NCI-H2029 (cell line): ENCODE data around the gene ENO4.

Experiments used
- DNase-seq: peaks from one replicate; lab custom pipeline; 2025; lab: John Stamatoyannopoulos, UW

The ENO4 gene

DNA sequence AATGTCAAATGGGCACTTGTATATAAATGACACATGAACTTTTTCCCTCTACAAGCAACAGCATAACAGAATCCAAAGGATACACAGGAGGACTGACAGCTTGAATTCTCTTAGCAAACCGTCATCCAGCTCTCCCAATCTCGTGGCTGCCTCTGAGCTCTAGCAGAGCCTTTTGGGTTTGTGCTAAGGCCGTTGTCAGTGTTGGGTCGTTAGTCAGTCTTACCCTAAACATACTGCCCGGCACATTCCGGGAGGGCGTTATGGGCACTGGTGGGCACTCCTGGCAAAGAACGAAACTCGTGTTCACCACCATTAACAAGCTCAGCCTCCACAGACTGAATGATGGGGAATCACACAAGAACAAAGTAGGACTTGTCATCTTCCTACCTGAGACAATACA lies 19.6 kb upstream of the ENO4 start:
- no peak for DNase-seq

DNA sequence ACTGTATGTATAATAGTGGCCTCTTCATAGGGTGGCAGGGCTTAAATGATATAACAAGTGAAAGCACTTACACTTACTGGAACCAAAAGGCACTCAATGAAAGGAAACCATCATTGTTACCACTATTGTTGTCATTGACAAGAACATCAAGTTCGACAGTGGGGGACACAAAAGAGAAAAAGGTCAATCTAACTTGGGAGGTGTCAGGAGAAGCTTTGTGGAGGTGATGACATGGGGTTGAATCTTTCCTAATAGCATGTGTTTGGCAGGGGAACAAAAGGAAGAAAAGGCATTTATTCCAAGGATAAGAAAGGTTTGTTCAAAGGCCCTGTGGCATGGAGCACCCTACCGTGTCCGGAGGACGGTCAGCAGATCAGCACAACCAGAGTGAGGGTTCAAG lies 18.2 kb upstream of the ENO4 start:
- DNase-seq, result no peak

DNA sequence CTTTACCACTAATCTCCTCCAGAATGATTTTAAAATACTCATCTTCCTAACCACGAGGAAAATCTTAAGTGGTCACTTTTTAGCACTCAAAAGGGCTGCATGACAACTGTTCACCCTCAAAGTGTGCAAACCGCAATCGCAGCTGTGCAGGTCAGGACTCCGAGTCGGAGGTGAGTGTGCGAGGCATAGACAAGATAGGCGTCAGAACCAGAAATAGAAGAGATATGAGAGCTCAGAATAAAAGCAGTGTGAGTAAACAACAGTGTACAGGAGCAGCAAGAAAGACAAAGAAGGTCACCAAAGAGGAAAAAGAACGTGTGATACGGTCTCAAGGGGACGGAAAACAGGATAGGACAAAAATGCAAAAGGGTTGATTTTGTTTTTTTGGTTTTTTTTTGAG lies 17.5 kb upstream of the ENO4 start:
- DNase-seq, result no peak

DNA sequence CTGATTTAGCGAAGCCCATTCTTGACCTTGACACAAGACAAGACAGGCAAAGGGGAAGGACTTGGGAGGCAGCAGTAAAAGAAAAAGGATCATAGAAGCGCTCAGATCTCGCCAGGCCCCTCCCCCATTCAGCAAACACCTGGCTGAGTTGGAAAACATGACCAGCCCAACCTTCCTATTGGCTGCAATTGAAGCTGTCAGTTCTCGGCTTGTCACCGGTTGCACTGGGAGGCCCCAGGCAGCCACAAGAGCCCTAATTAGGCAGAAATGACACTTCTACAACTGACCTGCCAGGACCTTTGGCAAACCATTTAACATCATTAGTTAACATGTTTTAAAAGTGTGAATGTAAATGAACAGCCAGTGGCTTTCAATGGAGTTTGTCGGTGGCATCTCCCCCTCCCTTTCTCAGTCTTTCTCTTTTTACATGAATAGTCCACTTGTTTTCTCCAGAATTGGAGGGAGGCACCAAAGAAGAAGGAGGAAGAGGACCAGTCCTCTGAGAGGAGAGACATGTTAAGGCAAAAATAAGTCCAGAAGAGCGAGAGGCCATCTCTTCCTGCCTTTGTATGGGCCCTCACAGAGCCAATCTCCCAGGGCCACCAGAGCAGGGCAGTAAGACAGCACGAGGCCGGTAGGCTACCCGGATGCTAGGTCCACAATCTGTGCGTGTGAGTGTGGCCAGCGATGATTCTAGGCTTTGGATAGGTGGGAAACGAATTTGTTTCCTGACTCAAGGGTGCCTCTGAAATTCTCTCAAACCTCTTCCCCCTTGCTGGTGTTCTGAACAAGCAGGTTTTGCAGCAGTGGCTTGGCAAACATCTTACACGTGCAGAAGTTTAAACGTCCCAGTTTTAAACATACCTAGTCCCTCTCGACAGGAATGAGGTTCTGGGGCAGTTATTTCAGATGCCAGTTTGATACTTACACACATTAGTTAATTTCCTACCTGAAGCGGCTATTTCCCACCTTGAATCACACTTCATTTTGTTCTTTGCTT lies 15.0 kb upstream of the ENO4 start:
- no peak for DNase-seq

DNA sequence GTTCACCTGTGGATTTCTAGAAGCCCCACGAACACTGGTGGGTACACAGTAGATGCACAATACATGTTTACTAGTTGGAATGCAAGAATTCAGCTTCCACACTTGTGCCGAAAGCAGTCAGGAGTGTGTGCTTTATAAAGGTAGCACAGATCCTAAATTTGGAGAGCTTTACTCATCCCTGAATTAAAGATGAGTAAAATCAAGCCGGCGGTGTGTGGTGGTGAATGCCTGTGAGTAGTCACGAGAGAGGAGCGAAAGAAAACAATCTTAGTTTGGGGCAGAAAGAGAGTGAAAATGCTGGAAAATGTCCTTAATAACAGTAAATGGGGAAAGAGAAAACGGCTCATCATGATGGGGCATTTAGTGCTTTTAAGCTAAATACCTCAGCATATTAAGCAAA lies 13.6 kb upstream of the ENO4 start:
- no peak for DNase-seq

DNA sequence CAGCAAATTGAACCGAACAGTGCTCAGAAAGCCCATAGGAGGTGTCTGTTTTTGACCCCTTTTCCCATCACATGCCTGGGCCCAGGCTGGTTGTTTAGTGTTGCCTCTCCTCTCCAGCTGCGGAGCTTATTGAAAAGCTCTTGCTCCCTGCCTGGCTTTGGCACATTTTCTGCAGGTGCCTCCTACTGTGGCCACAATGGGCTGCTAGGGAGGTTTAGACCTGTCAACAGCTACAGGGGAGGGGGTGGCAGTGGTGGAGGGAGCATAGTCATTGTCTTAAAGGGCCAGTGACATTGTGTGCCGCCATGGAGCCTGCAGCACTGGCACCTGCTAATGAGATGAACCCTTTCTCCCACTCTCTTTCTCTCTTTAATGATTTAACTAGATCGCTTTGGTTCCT lies 13.2 kb upstream of the ENO4 start:
- peak; percentile 16 for DNase-seq

DNA sequence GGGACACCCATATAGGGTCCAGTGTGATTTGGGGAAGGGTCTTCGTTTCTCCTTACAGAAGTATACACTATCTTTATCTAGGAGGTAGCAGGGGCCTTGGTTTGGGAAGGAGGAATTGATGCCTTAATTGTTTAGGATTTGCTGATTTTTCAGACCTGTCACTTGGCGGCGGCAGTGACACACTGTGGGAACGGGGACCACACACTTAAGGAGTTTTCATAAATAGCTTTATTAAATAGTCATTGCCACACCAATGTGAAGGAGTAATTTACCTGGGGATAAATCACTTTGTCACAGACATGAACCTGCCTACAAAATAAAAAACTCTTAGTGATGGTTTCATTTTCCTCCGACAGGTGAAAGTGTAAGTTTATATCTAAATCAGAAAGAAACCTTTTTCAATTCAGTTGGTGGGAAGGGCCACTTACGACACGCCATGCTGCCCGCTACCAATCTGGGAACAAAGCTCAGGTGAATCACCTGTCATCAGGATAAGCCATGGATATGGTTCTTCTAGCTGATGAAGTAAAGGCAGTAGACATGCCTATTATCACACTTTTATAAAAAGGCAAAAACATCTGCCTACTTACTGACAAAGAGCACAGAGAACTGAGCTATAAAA lies 12.3 kb upstream of the ENO4 start:
- DNase-seq, result no peak

DNA sequence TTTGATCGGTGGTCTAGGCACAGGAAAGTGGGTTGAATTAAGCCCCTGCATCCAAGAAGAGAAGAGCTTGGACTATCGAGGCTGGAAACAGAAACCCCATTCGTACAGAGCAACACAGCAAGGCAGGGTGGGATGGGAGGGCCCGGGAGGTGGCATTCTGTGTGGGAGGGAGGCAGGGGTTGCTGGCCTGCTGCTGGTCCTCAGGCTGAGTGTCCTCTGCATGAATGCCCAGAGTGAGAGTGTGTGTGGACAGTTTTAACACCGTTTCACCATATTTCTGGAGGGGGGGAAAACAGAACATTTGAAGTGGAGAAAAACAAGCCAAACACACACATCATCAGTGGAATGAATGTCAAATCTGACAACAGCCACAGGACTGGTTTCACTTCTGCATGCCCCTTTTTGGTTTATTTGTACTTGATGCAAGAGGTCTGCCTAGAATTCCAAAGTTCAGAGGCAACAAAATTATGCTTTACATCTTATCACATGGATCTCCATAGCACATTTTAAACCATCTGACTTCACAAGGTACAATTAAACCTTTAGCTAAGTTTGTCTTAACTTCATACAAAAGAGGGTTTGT lies 11.1 kb upstream of the ENO4 start:
- DNase-seq, result no peak

DNA sequence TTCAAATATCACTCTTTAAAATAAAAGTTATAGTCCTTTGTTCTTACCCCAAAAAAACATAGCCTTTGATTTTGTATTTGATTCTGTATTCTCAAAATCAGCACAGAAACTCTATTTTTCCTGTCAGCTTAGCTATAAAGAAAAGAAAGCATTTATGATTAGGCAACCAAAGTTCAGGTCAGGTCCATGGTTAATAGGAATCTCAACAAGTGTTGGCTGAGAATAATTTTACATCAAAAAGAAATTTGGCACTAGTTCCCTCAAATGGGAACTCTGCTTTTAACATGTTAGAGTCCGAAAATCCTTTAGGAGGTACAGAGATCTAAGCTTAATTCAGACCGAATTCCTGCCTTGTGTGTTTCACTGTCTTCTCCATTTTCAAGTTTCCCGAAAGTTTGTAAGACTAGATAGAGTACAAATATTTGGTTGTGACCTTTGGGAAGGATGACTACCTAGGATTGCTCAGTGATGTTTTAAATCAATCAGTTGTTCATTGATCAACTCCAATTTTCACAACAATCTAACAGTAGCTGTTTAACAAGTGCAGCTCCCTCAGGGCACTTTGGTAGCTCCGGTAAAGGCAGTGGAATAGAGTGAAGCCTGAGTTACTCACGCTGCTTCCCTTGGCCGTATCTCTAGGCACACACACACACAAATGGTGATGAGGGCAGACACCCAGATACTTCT lies 8.8 kb upstream of the ENO4 start:
- DNase-seq, result no peak

DNA sequence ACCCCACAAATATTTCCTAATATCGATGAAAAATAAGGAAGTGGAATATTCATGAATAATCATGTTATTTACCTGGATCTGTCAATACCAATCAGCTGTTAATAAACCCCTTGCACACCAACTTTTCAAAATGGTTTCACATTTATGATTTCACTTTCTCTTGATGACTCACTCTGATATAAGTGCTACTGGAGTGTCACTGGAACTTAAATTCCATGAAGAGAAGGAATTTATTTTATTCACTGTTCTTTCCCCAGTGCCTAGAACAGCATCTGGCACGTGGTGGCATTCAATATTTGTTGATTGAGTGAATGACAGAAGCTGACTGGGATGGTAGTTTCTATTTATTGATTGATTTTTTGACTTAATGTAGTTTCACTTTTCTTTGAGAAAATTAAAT lies 3.5 kb upstream of the ENO4 start:
- DNase-seq, result no peak

DNA sequence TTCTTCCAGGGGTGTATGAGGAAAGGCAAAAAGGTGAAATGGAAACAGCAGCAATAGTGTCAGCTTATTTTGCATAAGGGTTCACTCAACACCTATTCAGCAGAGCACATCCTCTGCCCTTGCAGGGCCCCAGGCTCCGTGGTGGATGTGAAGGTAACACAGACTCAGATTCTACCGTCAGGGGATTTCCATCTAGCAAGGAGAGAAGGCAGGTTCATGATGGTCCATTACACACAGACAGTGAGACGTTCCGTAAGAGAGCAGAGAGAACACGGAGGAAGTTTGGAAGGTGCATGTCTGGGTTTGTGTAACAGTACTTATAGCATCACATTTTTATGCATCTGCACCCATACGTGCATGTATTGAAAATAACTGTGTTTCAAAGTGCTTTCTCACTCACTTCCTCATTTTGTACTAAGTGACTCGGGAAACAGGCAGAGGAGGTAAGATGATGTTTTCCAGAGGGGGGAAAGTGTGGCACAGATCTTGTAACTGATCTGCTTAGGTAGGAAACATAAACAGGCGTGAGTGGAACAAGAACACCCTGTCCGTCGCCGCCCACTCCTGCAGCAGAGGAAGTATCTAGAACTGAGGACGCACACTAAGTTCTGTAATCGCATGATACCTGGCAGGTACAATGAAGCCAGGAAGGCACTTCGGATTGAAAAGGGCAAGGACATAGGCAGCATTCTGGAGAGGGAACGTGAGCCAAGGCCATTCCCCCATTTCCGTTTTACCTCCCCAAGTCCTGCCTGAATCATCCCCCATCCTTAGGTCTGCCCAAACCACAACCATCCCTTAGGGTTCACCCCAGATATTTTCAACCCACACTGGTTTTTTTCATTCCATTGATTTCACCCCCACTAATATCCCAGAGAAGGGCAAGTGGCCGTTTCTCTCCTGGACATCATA lies 1.0 kb upstream of the ENO4 start:
- DNase-seq, result no peak

DNA sequence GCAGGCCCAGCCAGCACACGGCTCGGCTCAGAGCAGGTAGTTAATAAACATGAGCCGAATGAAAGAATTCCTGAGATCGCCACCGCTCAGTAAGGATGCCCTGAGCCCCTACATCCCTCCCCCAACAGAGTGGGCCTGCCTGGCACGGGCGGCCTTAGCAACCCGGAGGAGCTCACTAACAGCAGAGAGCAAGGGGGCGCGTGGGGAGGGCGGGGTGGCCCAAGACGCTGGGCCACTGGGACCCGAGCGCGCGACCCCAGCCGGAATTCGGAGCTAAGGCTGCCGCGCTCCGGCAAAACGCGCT lies 403 bp upstream of the ENO4 start:
- DNase-seq, result no peak

DNA sequence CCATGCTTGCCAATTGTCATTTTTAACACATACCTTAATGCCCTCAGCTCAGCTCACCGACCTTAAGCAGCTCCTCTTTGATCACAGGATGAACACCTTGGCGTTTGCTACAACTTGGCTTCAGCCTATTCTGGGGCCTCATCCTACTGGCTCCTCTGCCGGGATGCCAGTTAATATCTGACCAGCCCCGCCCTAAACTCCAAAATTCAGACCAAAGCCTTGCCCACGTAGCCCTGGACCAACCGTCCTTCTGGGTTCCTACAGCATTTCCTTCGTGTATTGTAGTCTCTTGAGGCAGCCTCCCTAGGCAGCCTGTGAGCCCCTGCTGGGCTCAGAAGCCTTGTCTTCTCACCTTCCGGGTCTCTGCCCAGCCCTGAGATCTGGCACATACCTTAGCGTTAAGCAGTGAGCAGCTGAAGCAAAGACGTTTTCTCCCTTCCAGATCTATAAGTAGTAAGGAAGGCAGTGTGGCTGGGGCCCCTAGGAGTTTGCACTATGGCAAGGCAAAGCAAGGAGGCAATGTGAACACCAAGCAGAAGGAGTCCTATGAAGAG lies 836 bp downstream of the ENO4 start:
- DNase-seq, result no peak

DNA sequence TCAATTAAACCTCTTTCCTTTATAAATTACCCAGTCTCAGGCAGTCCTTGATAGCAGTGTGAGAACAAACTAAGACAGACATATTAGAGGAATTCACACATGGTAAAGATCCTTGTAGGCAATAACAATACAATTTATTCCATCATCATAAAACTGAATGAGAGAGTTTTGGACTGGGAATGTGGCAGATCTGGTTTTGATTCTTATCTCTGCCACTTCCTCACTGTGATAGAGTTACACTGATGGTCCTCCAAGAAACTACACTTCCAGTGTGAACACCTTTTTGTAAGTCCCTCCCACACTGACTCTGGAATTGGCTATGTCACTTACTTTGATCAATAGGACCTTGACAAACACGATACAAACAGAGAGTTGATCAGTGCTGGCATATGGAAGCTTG lies 2.9 kb downstream of the ENO4 start:
- no peak for DNase-seq

DNA sequence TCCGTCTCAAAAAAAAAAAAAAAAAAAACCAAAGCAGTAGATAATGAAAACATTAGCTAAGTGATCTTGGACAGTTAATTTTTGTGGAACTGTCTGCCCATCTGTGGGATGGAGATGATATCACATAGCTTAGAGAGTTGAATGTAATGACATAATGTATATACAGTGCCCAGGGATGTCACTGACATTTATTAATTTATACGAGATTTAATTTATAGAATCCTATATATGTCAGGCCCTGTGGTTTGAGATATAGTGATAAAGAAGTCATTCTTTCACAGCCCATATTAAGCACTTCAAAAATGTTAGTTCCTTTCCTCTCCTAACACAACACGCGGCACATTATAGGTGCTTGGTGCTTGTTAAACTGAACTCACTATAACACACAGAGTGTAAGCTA lies 4.0 kb downstream of the ENO4 start:
- DNase-seq, result no peak

DNA sequence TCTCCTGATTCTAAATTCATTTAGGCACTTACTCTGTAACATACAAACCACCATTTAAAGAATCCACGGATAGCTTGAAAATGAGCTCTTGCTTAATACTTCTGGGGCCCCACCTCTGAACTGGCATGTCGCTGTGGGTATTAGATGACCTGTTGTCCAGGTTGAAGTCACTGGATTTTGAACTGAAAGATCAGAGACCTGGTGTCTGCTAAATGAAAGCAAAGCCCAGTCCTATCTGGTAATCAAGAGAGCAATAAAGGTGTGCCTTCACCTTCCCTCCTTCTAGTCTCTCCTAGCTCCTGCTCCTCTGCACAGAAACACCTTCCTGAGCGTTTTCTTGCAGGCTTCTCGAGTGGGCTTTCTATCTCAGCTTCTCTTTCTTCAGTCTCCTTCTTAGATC lies 4.4 kb downstream of the ENO4 start:
- DNase-seq, result no peak

DNA sequence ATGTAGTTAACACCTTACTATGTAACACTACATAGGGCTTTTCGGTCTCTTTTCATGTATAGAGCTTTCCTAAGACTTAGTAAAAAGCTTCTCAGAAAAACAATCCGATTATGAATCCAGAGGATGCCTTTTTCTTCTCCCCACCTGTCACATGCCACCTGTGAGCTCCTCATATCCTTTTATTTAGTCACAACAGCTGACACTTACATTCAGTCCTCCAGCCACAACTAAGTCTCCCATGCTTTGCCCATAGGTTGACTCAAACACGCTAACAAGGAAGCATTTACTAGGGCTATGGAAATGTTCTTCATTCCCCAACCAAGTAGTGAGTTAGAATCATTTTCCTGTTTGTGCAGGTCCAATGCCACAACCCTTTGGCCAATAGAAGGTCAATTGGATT lies 7.9 kb downstream of the ENO4 start:
- no peak for DNase-seq

DNA sequence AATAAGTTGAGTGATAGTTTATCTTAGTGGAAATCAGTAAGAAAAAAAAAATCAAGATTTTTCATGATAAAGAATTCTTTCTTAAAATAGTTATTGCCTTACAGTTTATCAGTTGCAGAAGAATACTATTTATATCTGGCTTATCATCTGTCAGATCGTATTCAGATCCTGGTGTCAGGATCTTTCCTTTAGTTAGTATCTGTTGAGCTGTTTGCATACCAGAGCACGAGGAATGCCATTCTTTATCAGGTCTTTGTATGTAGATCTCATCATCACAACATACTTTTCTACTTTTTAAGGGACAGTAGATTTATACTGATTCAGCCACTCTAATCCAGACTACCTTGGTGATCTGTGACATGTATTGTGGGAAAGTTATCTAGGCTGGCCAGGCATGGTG lies 12.5 kb downstream of the ENO4 start:
- no peak for DNase-seq

DNA sequence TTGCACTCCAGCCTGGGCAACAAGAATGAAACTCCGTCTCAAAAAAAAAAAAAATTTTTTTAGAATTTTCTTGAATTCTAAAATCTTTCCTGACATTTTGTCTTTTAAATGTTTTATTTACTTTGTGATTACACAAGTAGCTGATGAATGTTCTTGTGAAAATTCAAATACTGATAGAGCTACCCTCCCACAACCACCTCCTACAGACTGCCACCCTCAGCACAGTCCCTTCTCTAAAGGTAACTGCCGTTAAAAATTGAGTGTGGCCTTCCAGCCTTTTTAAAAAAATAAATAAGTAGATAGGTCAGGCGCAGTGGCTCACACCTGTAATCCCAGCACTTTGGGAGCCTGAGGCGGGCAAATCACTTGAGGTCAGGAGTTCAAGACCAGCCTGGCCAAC lies 15.1 kb downstream of the ENO4 start:
- no peak for DNase-seq

DNA sequence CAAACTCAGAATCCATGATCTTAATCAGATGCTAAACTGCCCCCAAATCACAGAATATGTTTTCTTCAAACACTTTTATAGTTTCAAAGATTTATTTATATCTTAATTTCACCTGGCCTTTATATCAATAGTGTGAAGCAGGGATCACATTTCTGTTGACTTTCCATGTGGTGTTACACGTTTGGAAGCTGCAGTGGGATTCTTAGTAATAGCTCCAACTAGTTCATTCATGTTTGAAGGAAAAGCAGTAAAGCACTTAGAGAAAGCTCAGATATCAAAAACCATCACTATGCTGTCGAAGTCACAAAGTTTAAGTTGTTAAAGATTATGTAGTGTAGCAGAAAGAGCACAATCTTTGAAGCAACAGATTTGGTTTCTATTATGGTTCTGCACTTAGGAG lies 16.8 kb downstream of the ENO4 start:
- DNase-seq, result no peak

DNA sequence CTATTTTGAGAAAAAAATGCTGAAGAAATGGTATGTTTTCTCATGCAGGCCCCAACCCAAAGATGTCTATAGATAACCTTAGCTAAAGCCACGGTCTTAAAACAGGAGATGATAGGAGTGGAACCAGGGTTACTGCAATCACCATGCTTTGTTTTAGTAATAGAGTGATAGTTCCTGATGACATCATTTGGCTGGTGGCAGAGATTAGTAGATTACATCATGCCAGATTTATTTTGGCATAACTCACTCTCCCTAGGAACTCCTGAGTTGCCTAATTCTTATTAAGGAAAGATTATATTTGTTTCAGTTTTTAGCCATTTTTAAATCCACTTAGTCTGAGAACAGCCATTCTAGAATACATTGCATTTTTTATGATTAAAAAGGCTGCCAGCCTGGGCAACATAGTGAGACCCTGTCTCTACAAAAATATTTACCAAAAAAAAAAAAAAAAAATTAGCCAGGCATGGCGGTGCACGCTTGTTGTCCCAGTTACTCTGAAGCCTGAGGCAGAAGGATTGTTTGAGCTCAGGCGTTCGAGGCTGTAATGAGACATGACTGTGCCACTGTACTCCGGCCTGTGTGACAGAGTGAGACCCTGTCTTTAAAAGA lies 17.8 kb downstream of the ENO4 start:
- DNase-seq, result no peak
